SK-N-SH (cell line): ENCODE measurements around the gene SCML2. TPM values are rescaled to one million over a fixed set of nuclear protein-coding genes. Genes with fewer than 3 reads are reported as not detected.
"Not testable (repeated sequence)": the region's sequence is repeated elsewhere in the genome, so short reads cannot be mapped to it uniquely, and the experiment has no call there.

Experiments used
- CTCF ChIA-PET: fragments of 300-600, 350-600 bp; formaldehyde crosslinking; extraction: SDS; loops from one replicate; lab custom pipeline; 2021; lab: Yijun Ruan, JAX
- POLR2A ChIA-PET: fragments of 350-600 bp; sonication (Branson Sonifier 250); formaldehyde crosslinking; extraction: SDS; loops from one replicate; lab custom pipeline; 2020; ENCODE audit warnings: antibody characterized with exemption, inconsistent platforms; lab: Yijun Ruan, JAX
- DNase-seq: peaks from one replicate; pipeline ENCODE4 v3.0.0; 2012
- H2AFZ ChIP-seq: fragments of 200-600 bp; sonication (generic); 2 replicates; pipeline ENCODE4 v1.8.1; 2016; ENCODE audit warnings: antibody characterized with exemption, mild to moderate bottlenecking, low read depth
- H3F3A ChIP-seq: fragments of 200-600 bp; sonication (generic); replicated peaks from 2 replicates; pipeline ENCODE3; 2016; ENCODE audit warnings: antibody characterized with exemption, mild to moderate bottlenecking; ENCODE audit not compliant: insufficient read depth
- H3K27ac ChIP-seq, 2 experiments: fragments of 200-500 bp in 1 of 2; fragments of 200-600 bp in 1 of 2; sonication (Bioruptor generic) in 1 of 2; sonication (generic), shearing (Covaris generic) in 1 of 2; 2 replicates each; pipeline versions ENCODE4 v1.5.1 to v1.6.1; 2014 to 2016; ENCODE audit warnings: low read depth in 2 of 2, inconsistent platforms in 1 of 2, low read length in 1 of 2, mild to moderate bottlenecking in 1 of 2, mixed read lengths in 1 of 2
- H3K27me3 ChIP-seq: fragments of 200-600 bp; sonication (generic), shearing (Covaris generic); 2 replicates; pipeline ENCODE4 v1.6.1; 2016; ENCODE audit warnings: mixed run types; ENCODE audit not compliant: insufficient read depth
- H3K36me3 ChIP-seq, 2 experiments: fragments of 200-500 bp in 1 of 2; fragments of 200-600 bp in 1 of 2; sonication (Bioruptor generic) in 1 of 2; sonication (generic) in 1 of 2; replicated peaks in 1 of 2; 2 replicates each; pipeline versions ENCODE3 to v1.5.1; 2014 to 2016; ENCODE audit warnings: low read length in 1 of 2, mild to moderate bottlenecking in 1 of 2; ENCODE audit not compliant: insufficient read depth in 2 of 2, control insufficient read depth in 1 of 2
- H3K4me1 ChIP-seq, 2 experiments: fragments of 200-500 bp in 1 of 2; fragments of 200-600 bp in 1 of 2; sonication (Bioruptor generic) in 1 of 2; sonication (generic), shearing (Covaris generic) in 1 of 2; 2 replicates each; pipeline versions ENCODE4 v1.5.1 to v1.6.1; 2014 to 2016; ENCODE audit warnings: low read depth in 1 of 2, low read length in 1 of 2, mixed run types in 1 of 2; ENCODE audit not compliant: insufficient read depth in 2 of 2, control insufficient read depth in 1 of 2
- H3K4me2 ChIP-seq: fragments of 200-600 bp; sonication (generic), shearing (Covaris generic); 2 replicates; pipeline ENCODE4 v1.6.1; 2017; ENCODE audit warnings: mixed run types
- H3K4me3 ChIP-seq, 2 experiments: fragments of 200-500 bp in 1 of 2; fragments of 200-600 bp in 1 of 2; sonication (Bioruptor generic) in 1 of 2; sonication (generic), shearing (Covaris generic) in 1 of 2; 2 replicates each; pipeline versions ENCODE4 v1.5.1 to v1.8.1; 2014 to 2016; ENCODE audit warnings: low read depth in 2 of 2, inconsistent platforms in 1 of 2, low read length in 1 of 2, mild to moderate bottlenecking in 1 of 2, mixed read lengths in 1 of 2, moderate library complexity in 1 of 2
- H3K79me2 ChIP-seq: fragments of 200-600 bp; sonication (generic); 2 replicates; pipeline ENCODE4 v1.8.1; 2017; ENCODE audit warnings: mild to moderate bottlenecking; ENCODE audit not compliant: insufficient read depth
- H3K9ac ChIP-seq: fragments of 200-600 bp; sonication (generic); 2 replicates; pipeline ENCODE4 v1.6.1; 2017; ENCODE audit warnings: mixed run types
- H3K9me2 ChIP-seq: fragments of 200-600 bp; sonication (generic); 2 replicates; pipeline ENCODE4 v1.6.1; 2017; ENCODE audit warnings: mixed run types
- H3K9me3 ChIP-seq: fragments of 200-600 bp; sonication (generic); 2 replicates; pipeline ENCODE4 v1.6.1; 2017; ENCODE audit warnings: mixed run types, mild to moderate bottlenecking, moderate library complexity
- H4K20me1 ChIP-seq: fragments of 200-600 bp; sonication (generic); 2 replicates; pipeline ENCODE4 v1.6.1; 2017; ENCODE audit warnings: mild to moderate bottlenecking, mixed run types; ENCODE audit not compliant: insufficient read depth
- EZH2phosphoT487 ChIP-seq: fragments of 200-600 bp; sonication (generic); IDR thresholded peaks from 2 replicates; pipeline ENCODE4 v1.6.1; 2017; ENCODE audit warnings: low read depth, mixed run types, mild to moderate bottlenecking, antibody characterized with exemption, moderate library complexity, borderline replicate concordance
- IRF3 ChIP-seq: fragments of 150-350 bp; IDR thresholded peaks from 2 replicates; pipeline ENCODE4 v1.6.1; 2016; ENCODE audit warnings: mild to moderate bottlenecking, low read depth, low read length
- JUND ChIP-seq: IDR thresholded peaks from 2 replicates; pipeline ENCODE4 v1.4.0; 2012
- MAX ChIP-seq: IDR thresholded peaks from 2 replicates; pipeline ENCODE4 v1.4.0; 2012; ENCODE audit warnings: low read depth
- RCOR1 ChIP-seq: fragments of 150-350 bp; IDR thresholded peaks from 2 replicates; pipeline ENCODE4 v1.6.1; 2017; ENCODE audit warnings: antibody characterized with exemption, low read length
- REST ChIP-seq: IDR thresholded peaks from 2 replicates; pipeline ENCODE4 v1.6.1; 2012; ENCODE audit warnings: mild to moderate bottlenecking, low read depth, low read length, moderate library complexity
- TEAD4 ChIP-seq: IDR thresholded peaks from 2 replicates; pipeline ENCODE4 v1.4.0; 2012; ENCODE audit warnings: mild to moderate bottlenecking, borderline replicate concordance; ENCODE audit not compliant: insufficient read depth
- USF2 ChIP-seq: fragments of 150-350 bp; IDR thresholded peaks from 2 replicates; pipeline ENCODE4 v1.6.1; 2017; ENCODE audit warnings: antibody characterized with exemption, low read length, low read depth, borderline replicate concordance
- WGBS: methylation state at CpG from one replicate; pipeline ENCODE4 v1.1.6; 2017; ENCODE audit warnings: low lambda C conversion rate; 5-methylcytosine and 5-hydroxymethylcytosine counted together
- polyA plus RNA-seq, 3 experiments: library from polyadenylated mRNA; depleted of rRNA; stranded (reverse); fragments of >200 nt; gene quantifications; 2 replicates each; pipeline ENCODE4 v1.2.3, GENCODE V29; 2012

SCML2 gene
- polyA plus RNA-seq, 1 of the 3 experiments (the other 2 are of a cell fraction) = 3.2 TPM

- Histone ChIP-seq H2AFZ (no peak overlapping the region), H3K9me2 (no peaks in the 10 kb centered on the region), H3K9ac (no peak overlapping the region), H3F3A (no peaks in the 10 kb centered on the region), H3K27ac (no peak overlapping the region), H3K4me3 (no peak overlapping the region; a peak in 1 of 4 replicates), H3K79me2 (no peaks in the 10 kb centered on the region), H3K27me3 (no peaks in the 10 kb centered on the region), H4K20me1 (no peaks in the 10 kb centered on the region), H3K4me2 (no peak overlapping the region), H3K4me1 (no peaks in the 10 kb centered on the region), H3K36me3 (peaks cover 0 to 4% of the 10 kb centered on the region in 2 experiments), H3K9me3 (no peaks in the 10 kb centered on the region)
- no peak for DNase-seq
- POLR2A ChIA-PET = no interaction called here
- CTCF ChIA-PET = no interaction called here
- no peak for TF ChIP-seq USF2
- TF ChIP-seq EZH2phosphoT487 = no peak
- no peak for TF ChIP-seq REST
- TF ChIP-seq MAX = no peak
- no peak for TF ChIP-seq IRF3
- no peak for TF ChIP-seq JUND
- TF ChIP-seq TEAD4 = no peak
- no peak for TF ChIP-seq RCOR1
- 52% methylated on average over 3 of the region's 3 CpGs for WGBS
Measured at GRCh38 chrX:18252644-18253359, 101.7 kb downstream of the SCML2 start.

- CTCF ChIA-PET, H2AFZ ChIP-seq: not testable (repeated sequence)
- 59% methylated on average over 20 of the region's 21 CpGs for WGBS
Measured at GRCh38 chrX:18229646-18230045, 124.8 kb downstream of the SCML2 start.

More at GRCh38 chrX:18229646-18230045, 124.8 kb downstream of the SCML2 start:
- H3K9me3 ChIP-seq, H3K9me2 ChIP-seq, H3K36me3 ChIP-seq, DNase-seq, H3K9ac ChIP-seq, H3K4me3 ChIP-seq, H3K4me2 ChIP-seq, H3F3A ChIP-seq, H3K27ac ChIP-seq, H3K79me2 ChIP-seq, H3K4me1 ChIP-seq, H3K27me3 ChIP-seq, H4K20me1 ChIP-seq, POLR2A ChIA-PET: not testable (repeated sequence)
